GM21360 (cell line): ENCODE measurements around the gene DDX10.
"Not testable (repeated sequence)": the region's sequence is repeated elsewhere in the genome, so short reads cannot be mapped to it uniquely, and the experiment has no call there.

Source experiments
- ATAC-seq: cut with Tn5 transposase; IDR thresholded peaks from one replicate; pipeline ENCODE4 v1.9.1; 2021; ENCODE audit warnings: mild to moderate bottlenecking, moderate library complexity; ENCODE audit not compliant: unreplicated experiment

The DDX10 gene

DNA sequence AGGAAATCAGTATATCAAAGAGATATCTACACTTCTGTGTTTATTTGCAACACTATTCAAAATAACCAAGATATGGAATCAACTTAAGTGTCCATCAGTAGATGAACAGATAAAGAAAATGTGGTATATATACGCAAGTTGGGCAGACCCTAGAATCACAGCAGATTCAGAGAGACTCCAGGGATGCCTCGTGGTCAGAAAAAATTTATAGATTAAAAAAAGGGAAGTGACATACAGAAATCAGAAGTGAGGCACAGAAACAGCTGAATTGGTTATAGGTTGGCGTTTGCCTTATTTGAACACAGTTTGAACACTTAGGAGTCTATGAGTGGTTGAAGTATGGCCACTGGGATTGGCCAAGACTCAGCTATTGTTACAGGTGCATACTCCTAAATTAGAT lies 10.8 kb upstream of the DDX10 start:
- ATAC-seq, result not testable (repeated sequence)

DNA sequence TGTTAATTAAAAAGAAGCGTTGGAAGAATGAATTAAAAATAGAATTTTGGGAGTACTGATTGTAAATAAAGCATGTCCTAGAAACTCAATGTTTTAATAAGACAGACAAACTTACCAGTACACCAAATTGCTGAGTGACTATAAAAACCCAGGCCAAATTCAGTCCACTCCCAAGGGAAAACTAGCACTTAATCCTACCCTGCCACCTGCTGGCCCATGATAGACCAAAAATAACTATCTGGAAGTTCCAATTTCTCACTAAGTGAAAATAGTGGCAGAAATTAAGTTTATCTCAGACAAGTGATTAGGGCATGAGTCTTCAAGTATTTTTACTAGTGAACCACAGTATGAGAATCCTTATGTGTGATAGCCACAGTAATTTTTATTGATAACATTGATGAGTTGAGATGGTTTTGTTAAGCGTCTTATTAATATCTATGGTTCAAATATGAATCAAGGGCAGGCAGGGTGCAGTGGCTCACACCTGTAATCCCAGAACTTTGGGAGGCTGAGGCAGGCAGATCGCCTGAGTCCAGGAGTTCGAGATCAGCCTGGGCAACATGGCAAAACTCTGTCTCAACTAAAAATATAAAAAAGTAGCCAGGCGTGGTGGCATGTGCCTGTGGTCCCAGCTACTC lies 9.8 kb upstream of the DDX10 start:
- ATAC-seq, result no peak

DNA sequence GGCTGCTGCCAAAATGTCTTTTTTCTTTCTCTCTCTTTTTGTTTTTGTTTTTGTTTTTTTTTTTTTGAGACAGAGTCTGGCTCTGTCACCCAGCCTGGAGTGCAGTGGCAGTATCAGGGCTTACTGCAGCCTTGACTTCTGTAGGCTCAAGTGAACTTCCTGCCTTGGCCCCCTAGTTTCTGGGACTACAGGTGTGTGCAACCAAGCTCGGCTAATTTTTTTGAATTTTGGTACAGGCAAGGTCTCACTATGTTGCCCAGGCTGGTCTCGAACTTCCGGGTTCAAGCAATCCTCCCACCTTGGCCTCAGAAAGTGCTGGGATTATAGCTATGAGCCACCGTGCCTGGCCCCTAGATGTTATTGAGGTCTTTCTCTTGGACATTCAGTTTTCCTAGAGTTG lies 2.2 kb upstream of the DDX10 start:
- ATAC-seq, result no peak

DNA sequence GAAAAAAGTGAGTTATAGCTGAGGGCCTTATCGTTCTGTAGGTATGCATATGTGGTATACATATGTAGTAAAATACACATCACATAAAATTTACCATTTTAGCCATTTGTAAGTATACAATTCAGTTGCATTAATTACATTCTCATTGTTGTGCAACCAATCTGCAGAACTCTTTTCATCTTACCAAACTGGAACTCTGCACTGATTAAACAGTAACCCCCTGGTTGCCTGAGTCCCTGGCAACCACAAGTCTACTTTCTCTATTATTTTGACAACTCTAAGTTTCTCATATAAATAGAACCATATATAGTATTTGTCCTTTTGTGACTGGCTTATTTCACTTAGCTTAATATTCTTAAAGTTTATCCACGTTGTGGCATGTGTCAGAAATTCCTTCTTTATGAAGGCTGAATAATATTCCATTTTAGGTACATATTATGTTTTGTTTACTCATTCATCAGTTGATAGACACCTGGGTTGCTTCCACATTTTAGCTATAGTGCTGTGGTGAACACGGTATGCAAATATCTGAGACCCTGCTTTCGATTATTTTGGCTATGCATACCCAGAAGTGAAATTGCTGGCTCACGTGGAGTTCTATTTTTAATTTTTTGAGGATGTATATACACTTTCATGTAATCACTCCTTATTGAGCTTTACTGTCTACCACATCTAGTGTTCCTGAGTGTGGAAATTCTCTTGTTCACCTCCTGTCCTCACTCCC lies 1.6 kb upstream of the DDX10 start:
- peak; percentile 34 for ATAC-seq

DNA sequence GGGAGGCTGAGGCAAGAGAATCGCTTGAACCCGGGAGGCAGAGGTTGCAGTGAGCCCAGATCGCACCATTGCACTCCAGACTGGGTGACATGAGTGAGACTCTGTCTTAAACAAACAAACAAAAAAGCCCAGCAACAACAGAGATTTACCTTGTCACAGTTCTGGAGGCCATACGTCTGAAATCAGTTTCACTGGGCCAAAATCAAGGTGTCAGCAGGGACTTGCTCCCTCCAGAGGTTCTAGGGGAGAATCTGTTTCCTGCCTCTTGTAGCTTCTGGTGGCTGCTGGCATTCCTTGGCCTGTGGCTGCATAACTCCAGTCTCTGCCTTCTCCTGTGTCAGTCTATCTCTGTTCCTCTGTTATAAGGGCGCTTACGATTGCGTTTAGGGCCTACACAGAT lies 1.5 kb downstream of the DDX10 start:
- ATAC-seq, result no peak

DNA sequence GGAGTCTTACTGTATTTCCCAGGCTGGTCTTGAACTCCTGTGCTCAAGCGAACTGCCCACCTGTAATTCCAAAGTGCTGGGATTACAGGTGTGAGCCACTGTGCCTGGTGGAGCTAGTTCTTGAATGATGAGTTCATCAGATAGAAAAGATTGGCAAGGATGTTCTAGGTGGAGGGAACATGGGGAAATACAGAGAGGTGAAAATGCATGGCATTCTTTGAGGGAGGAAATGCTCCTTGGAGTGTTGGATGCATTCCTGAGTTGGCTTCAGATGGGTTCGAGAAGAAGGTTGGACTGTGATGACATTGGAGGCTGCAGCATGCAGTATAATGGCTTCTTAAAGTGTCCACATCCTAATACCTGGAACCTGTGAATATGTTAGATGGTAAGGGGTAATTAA lies 4.4 kb downstream of the DDX10 start:
- ATAC-seq, result no peak

DNA sequence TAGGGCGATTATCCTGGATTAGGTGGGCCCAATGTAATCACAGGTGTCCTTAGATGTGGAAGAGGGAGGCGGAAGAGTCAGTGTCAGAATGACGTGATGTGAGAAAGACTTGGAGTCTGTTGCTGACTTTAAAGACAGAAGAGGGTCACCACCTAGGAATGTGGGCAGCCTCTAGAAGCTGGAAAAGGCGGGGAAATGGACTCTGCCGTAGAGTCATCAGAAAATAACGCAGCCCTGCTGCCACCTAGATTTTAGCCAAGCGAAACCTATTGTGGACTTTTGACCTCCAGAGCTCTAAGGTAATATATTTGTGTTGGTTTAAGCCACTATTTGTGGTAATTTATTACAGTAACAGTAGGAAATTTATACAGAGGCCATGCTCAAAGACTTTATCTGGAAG lies 4.8 kb downstream of the DDX10 start:
- ATAC-seq, result no peak

DNA sequence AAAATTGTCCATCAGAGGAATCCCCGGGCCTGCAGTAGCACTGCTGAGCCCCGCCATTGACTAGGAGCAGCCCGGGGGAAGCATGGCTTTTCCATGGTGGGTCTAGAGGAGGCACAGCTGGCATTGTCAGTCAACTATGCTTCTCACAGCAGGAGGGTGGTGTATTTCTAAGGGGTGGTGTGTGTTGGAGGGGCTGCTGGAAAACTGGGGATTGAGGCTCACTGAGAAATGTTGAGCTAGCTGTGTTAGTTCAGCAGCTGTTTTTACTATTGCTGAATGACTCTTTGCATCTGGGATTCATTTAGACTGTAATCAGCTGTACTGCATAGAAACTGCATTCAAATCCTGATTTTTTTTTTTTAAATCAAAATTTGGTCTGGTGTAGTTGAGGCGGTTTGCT lies 5.6 kb downstream of the DDX10 start:
- no peak for ATAC-seq

DNA sequence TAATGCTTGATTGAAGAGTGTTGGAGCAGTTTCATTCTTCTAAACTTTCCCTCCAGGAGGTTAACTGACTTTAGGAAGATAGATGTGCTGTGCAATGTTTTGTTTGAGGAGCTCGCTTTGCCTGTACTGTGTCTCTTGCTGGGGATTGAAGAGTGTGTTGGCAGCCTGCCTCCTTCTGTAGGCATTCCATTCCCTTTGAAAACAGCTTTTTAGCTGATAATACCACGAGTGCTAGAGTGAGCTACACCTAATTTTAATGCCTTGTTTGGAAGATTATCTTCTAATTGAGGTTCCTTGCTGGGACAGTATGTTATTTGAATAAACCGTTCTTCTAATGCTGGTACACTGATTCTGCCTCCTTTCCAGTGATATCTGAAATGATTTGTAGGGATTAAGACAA lies 7.2 kb downstream of the DDX10 start:
- ATAC-seq, result no peak

DNA sequence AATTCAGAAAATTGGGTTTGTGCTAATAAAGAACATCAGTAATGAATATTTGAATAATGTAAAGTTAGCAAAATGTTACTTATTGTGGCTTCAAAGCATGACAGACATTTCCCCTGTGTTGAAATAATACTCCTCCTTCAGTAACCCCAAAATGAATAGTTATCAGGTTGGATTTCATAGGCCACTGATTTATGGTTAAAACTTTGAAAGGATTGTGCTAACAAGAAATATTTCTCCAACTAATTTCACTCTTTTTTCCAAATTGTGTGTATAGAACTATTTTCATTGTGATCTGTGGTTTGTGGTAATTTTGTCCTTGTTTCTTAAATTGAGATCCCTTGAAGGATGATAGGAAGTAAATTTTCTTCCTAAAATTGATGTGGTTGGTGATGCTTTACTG lies 7.9 kb downstream of the DDX10 start:
- ATAC-seq, result no peak

DNA sequence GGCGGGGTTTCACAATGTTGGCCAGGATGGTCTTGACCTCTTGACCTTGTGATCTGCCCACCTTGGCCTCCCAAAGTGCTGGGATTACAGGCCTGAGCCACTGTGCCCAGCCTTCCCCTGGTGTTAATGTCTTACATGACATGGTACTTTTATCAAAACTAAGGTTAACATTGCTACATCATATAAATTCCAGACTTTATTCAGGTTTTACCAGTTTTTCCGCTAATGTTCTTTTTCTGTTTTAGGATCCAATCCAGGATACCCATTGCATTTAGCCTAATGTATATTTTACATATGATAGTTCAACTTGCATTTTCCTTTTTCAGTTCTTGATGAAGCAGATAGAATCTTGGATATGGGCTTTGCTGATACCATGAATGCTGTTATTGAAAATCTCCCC lies 14.2 kb downstream of the DDX10 start:
- ATAC-seq, result no peak

DNA sequence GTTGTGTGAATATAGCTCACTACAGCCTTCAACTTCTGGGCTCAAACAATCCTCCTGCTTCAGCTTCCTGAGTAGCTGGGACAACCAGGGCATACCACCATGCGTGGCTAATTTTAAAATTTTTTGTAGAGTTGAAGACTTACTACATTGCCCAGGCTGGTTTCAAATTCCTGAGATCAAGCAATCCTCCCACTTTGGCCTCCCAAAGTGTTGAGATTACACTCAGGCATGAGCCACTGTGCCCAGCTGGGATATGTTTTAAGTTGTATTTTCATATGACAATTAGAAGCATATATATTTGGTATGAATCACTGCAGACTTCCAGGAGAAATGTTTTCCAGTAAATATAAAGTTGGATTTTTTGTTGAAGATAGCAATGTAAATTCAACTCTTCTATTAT lies 15.4 kb downstream of the DDX10 start:
- ATAC-seq, result no peak

DNA sequence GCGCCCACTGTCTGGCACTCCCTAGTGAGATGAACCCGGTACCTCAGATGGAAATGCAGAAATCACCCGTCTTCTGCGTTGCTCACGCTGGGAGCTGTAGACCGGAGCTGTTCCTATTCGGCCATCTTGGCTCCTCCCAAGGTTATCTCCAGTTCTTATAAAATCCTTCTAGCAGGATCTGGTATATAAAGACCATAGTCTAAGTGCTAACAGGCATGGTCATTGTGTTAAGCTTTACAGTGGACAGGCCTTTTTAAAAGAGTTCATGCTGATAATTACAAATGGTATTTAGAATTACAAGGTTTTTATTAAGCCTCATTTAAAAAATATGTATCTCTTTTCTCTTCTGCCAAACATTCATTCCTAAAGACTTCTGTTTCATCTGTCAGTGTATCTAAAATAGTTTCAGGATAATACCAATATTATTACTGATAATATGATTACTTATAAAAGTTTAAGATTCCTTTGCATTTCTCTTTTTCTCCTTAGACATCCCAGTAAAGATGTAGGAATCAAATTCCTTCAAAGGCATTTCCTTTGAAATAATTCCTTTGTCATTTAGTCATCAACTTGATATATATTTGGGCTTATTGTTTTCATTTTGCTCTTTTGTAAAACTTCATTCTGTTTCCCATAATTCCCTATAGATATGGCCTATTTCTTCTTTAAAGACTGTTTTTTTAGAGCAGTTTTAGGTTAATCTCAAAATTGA lies 20.7 kb downstream of the DDX10 start:
- no peak for ATAC-seq

DNA sequence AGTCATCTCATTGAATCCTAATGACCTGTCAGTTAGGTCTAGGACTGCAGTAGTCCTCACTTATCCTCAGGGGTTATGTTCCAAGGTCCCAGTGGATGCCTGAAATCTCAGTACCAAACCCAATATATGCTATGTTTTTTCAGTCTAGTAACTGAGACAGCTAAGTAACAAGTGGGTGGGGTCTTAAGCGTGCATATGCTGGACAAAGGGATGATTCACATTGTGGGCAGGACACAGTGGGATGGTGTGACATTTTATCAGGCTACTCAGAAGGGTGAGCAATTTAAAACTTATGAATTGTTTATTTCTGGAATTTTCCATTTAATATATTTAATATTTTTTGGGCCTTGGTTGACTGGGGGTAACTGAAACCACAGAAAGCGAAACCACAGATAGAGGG lies 29.0 kb downstream of the DDX10 start:
- ATAC-seq, result no peak

DNA sequence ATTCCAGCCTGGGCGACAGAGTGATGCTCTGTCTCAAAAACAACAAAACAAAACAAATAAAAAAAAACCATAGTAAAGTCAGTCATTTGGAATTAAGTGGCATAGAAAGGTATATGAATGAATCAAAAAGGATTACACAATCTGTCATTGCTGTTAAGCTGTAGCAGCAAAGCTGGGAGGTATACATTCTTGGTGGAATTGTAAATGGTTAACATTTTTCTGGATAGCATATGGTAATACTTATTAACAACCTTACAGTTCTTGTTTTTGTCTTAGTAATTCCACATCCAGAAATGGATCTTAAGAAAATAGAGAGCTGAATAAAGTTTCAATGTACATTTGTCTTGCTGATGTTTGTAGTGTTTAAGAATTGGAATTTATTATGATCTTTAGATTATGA lies 30.0 kb downstream of the DDX10 start:
- no peak for ATAC-seq

DNA sequence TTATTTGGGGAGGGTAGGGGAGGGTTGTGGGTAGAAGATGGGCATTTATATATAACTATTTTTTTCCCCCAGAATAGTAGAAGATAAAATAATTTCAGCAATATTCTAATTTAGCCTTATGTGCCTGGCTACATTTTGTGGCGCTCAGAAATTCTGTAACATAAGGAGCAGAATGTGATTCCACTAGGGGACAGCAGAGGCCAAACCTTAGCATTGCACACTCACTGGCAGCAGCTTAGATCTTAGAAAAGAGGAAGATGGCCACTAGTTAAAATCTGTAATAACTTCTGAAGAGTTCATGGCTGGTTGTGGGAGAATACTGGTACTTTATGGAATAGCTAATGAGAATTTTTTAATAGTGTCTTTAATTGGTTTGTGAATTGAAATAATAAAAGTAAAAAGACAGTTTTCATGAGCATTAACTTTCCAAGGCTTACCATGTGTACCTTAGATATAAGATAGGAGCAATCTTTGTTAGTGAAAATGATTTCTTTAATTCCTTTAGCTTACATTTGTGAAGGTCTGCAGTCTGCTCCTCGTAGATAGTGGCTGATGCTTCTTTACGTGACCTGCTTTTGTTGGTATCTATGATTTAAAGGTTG lies 33.1 kb downstream of the DDX10 start:
- peak; percentile 88 for ATAC-seq

DNA sequence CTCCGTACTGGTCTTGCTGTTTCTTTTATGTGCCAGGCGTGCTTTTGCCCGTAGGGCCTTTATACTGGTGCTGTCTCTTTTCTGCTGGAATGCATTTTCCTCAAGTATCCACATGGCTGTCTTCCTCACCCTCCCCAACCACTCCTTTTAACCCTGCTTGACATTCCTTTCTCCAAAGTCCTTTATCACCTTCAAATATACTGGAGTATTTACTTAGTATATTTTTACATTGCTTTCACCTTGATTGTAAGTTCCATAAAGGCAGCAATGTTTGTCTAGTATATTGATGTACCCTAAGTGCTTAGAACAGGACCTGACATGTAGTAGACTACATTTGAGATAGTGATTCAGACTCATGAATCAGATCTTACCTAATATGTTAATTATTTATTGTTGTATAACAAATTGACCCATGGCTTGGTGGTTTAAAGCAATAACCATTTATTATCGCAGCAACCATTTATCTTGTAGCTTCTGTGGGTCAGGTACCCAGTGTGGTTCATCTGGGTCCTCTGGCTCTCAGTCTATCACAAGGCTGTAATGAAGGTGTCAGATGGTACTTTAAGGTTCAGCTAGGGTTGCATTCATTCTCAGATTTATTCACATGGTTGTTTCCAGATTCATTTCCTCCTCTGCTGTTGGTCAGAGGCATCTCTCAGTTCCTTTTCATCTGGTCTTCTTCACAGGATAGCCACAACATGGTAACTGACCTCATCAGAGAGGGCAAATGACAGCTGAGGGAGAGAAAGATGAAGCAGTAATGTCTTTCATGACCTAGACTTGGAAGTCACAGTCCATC lies 34.2 kb downstream of the DDX10 start:
- ATAC-seq, result no peak

DNA sequence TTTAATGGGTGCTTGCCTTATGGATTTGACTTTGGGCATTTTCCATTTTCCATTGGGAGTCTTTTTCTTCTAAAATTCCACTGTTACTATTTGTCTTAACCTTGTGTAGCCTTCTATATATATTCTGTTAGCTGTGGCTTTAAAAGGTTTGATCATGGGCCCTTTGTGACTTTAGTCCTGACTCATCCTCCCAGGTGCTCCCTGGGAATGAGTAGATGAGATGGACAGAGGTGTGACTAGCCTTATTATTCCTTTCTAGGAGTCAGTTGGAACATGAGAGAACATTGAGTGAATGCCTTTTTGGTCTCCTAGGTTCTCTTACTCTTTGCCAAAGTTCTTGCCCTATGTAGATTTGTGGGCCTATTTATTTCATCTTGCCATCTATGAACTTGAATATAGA lies 39.0 kb downstream of the DDX10 start:
- no peak for ATAC-seq

DNA sequence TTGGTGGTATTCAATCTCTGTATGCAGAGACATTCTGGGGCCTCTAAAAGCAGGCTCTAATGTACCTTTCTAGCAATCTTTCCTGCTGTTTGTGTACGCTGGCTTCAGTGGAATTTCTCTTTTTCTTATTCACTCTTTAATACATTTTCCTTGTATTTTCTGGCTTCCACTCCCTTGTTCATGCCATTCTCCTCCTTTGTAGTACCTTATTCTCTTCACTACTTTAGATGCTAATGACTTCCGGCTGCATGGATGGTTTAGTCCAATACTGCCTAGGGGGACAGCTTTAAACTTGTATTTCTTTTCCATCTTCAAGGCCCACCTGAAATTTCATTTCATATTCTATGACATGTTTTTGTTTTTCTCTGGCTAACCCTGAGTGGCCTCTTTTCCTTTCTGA lies 40.2 kb downstream of the DDX10 start:
- no peak for ATAC-seq

DNA sequence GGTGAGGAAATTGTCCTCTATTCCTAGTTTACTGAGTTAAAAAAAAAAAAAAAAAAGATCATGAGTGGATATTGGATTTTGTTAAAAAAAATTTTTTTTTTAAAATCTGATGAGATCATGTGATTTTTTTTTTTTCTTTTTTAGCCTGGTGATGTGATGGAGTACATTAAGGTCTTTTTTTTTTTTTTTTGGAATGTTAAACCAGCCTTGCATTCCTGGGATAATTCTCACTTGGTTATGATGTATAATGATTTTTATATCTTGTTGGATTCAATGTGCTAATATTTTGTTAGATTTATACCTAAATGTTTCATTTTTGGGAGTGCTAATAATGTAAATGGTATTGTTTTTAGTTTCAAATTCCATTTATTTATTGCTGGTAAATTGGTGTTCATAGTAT lies 43.3 kb downstream of the DDX10 start:
- ATAC-seq, result no peak

DNA sequence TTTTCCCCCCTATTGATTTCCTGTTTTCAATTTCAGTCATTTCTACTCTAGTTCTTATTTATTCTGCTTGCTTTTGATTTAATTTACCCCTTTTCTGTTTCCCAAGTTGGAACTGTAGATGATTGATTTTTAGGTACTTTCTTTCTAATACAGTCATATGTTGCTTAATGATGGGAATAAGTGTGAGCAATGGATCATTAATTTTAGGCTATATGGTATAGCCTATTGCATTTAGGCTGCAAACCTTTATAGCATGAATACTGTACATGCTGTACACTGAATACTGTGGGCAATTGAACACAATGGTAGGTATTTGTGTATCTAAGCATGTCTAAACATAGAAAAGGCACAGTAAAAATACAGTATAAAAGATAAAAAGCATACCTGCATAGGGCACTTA lies 44.9 kb downstream of the DDX10 start:
- no peak for ATAC-seq
